Raji (cell line): ENCODE results near the gene KCNQ5.

Experiments used
- POLR2A ChIP-seq: IDR thresholded peaks from 2 replicates; pipeline ENCODE4 v1.6.1; 2011; ENCODE audit warnings: low read depth, low read length, control low read depth; ENCODE audit not compliant: insufficient read depth

KCNQ5 gene

DNA sequence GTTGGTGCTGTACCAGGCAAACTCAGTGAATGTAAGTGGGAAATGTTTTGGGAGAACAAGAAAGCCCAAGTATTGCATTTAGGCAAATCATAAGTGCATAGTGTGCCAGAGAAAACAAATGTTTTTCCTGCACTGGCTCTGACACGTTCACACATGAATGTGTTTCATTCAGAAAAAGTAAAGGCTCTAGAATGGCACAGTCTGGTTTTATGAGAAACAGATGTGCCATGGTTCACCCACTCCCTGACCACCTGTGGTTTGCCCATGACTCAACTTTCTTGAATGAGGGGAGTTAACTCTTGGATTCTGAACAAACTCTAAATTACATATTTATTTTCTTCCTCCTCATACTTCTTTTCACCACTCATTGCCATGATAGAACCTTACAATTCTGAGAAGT lies 126.9 kb downstream of the KCNQ5 start:
- no peak for TF ChIP-seq POLR2A

- TF ChIP-seq POLR2A, result no peak
Measured at GRCh38 chr6:72755752-72756151, 133.9 kb downstream of the KCNQ5 start.

DNA sequence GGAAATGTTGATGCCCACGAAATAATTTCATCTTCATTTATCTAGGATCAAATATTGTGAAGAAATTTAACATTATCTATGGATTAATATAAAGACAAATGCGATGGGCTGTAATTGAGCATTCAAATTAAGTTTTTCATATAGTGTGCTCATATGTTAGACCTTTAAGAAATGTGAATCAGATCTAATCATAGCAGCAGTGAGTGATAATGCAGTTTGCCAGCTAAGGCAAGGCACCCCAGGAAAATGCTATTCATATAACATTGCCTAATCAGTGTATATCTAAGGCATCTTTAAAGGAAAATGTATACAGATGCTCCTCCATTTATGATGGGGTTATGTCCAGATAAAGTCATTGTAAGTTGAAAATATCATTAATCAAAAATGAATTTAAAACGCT lies 135.2 kb downstream of the KCNQ5 start:
- TF ChIP-seq POLR2A, result no peak

GRCh38 chr6:72757926-72758325 lies 136.1 kb downstream of the KCNQ5 start:
- TF ChIP-seq POLR2A, result no peak

- no peak for TF ChIP-seq POLR2A
Measured at GRCh38 chr6:72758901-72759300, 137.0 kb downstream of the KCNQ5 start.

DNA sequence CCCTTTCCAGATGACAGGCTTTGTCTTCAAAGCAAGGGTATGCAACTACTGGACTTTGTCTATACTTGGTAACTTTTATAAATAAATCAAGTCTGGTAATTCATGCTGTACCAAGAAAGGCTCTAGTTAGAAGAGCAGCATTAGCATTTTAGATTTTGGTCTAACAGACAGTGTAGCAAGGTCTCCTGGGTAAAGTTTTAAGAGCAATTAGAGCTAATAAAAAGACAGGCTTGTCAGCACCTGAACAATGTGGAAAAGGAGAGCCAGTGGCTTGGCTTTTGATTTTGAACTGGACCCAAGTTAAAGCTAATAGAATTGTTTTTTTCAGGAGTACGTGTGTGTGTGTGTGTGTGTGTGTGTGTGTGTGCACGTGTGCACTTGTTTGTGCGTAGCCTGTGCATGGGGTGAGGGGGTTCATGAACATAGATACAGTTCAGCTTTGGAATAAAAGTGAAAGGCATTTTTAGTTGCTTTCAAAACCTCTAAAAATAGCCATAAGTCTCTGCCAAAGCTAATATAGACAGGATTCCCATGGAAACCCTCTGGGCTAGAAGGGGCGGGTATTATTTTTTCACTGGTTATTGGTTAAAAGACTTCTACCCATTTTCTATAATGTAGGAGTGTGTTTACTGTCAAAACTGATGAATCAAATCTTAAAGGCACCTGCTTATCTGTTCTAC lies 138.4 kb downstream of the KCNQ5 start:
- TF ChIP-seq POLR2A, result no peak

DNA sequence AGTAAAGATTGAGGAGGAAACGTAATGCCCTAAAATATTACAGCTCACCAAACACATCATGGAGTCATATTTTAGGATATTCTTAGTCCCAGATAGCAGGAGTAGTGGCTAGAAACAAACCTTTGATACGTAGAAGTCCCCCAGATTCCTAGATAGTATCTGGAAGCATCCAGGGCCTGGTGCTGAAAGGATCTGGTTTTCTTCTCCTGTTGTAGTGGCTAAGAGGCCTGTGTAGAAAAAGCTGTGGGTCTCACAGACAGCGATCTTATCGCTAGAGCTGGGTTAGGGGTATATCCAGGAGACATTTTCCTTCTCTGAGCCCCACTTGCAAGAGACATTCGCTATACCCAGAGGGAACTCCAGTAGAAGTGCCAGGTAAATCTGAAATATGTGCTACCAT lies 139.9 kb downstream of the KCNQ5 start:
- no peak for TF ChIP-seq POLR2A

- TF ChIP-seq POLR2A, result no peak
Measured at GRCh38 chr6:72769459-72770125, 147.7 kb downstream of the KCNQ5 start.

DNA sequence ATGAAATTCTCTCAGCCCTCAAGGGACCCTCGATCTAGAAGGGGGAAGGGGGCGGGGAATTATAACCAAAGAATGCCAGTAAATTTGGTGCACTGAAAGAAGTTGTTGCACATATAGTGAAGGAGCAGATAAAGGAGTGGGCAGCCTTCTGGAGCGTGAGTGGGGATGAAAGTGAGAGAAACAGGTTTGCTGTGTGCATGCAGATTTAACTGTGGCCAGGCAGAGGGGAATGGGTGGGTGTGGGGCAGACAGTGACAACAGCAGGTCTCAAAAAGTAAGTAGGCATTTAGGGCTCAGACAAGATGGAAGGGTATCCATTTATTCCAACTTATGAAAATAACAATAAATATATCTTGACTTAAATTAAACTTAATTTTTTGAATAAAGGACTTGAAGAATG lies 149.1 kb downstream of the KCNQ5 start:
- no peak for TF ChIP-seq POLR2A

DNA sequence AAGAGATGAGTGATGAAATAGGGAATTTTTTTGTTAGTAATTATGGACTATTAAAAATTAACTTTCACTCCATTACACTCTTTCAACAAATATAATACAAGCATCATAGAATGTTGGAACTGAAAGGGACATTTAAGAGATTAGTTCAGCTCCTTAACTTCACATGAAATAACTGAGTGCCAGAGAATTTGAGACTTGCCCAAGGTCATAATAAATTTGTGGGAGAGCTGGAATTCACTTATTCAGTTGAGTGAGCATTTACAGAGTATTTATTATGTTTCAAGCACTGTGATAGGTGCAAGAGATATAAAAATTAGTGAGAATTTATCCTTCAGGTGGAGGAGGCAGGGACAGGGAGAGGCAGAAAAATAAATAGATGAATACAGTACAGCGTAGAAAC lies 154.6 kb downstream of the KCNQ5 start:
- TF ChIP-seq POLR2A, result no peak

- TF ChIP-seq POLR2A, result no peak
Measured at GRCh38 chr6:72781624-72782023, 159.8 kb downstream of the KCNQ5 start.

DNA sequence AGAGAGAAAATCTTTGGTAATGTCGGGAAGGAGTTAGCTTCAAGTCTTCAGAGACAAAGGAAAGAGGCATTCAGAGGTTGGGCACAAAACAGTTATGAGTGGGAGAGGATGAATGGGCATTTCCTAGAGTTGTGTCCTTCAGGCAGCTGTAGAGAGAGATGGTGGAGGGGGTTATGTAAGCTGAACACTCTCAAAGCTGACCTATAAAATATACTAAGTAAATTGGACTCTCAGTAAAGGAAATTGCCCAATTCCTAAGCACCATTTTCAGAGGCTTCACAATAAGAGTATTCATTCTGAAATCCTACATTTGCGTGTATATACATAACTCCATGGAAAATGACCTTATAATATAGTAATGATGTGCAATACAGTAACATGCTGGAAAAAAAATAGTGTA lies 161.2 kb downstream of the KCNQ5 start:
- TF ChIP-seq POLR2A, result no peak

DNA sequence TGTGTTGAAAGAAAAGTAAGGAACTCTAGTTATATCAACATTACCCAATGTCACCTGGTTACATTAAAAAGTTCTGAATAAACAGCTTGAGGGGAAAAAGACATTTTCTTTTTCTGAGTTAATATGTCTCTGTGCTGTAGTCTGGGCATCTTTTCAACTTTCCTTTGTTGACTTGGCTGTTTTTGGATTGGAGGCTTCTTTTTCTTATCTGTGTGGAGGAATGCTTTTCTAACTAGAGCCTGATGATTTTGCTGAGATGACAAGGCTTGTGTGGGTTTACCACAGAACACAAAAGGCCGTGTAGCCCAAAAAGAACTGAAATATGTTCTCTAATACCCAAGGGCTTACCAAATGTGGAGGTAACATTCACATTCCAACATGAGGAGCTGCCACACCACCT lies 161.8 kb downstream of the KCNQ5 start:
- TF ChIP-seq POLR2A, result no peak

DNA sequence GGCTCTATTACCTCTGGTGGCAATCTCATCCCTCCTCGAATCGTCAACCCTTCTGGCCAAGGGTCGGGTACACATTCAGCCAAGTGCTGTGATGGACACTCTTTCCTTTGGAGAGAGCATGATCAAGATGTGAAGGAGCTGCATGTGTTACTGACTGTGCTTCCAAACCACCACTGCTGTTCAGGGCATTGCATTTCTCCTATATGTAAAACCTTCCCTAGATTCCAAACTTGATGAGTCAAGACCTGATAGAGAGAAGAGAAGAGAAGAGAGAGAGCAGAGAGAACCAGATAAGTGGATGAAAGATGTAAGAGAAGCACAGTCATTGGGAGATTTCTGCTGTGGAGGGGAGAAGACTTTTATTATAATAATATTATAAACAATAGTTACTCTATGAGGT lies 162.2 kb downstream of the KCNQ5 start:
- no peak for TF ChIP-seq POLR2A

DNA sequence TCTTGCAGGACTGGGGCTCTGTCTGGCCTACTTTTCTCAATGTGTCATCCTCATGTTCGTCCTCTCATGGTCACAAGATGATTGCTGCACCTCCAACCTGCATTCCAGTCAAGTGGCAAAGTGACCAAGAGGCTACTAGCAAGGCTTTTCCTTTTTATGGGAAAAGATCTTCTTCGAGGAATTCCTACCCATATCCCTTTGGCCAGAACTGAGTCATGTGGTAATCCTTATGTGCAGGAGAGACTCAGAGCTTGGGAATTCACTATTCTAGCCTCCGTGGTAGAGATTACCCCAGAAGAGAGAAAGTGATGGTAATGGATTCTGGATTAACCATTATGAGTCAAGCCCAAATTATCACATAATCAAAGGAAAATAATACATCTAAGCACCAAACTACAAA lies 162.7 kb downstream of the KCNQ5 start:
- no peak for TF ChIP-seq POLR2A

GRCh38 chr6:72787391-72788031 lies 165.6 kb downstream of the KCNQ5 start:
- no peak for TF ChIP-seq POLR2A

DNA sequence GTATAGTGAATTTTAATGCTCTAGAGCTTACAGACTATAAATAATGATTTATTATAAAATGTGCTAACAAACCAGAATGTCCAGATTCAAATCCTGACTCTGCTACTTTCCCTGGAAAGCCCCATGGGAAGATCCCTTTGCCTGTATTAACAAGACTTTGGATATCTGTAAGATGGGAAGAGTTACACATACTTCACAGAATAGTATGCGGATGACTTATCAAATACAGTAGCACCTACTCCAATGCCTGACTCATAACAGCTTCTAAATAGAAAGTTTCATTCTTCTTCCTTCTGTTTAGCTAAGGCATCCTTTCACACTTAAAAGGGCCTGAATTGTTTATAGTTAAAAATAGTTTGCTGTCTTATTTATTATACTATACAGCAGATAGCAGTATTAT lies 166.3 kb downstream of the KCNQ5 start:
- no peak for TF ChIP-seq POLR2A

DNA sequence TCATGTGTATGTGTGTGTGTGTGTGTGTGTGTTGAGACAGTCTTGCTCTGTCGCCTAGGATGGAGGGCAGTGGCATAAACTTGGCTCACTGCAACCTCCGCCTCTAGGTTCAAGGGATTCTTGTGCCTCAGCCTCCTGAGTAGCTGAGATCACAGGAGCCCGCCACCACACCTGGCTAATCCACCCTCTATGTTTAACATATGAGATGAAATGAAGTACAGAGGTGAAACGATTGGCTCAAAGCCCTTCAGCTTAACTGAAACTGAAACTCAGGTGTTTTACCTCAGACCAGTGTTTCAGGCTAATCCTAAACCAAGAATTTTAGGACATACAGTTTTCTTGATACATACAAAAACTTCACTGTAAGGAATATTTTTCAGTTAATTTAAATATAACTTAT lies 167.3 kb downstream of the KCNQ5 start:
- no peak for TF ChIP-seq POLR2A
